Measurements from ENCODE around the gene ELOB.

Gene ELOB

GRCh38 chr16:2779978-2780898, 3.2 kb upstream of the ELOB start:
- no peak for DNase-seq

- DNase-seq: no peak
Measured at GRCh38 chr16:2779151-2779920, 2.3 kb upstream of the ELOB start.

- DNase-seq: no peak
Measured at GRCh38 chr16:2778630-2778958, 1.5 kb upstream of the ELOB start.

- no peak for DNase-seq
Measured at GRCh38 chr16:2777903-2778629, 986 bp upstream of the ELOB start.

DNA sequence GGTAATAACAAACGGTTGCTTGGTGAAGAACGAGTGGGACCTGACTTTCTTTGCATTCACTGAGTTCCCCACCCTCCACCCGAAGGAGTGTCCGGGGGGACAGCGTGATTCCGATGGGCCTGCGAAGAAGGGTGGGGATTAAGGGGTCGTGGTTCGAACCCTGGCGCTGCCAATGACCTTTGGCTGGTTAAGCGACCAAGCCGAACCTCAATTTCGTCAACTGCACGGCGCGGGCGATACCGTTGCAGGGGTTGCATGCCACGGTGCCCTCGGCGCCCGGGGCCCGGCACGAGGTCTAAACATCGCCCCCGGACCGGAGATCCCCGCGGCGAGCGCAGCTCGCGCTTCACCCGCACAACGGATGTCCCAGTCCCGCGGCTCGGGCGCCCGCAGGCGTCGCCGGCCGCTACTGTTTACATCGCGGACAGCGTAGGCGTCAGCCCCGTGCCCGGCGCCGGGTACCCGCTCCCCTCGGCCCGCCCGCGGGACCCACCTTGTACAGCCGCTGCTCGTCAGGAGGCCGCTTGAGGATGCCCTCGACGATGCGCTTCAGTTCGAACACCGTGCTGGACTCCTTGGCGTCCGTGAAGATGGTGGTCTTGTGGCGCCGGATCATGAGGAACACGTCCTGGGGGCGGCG, 460 bp downstream of the ELOB start:
- no peak for DNase-seq

DNA sequence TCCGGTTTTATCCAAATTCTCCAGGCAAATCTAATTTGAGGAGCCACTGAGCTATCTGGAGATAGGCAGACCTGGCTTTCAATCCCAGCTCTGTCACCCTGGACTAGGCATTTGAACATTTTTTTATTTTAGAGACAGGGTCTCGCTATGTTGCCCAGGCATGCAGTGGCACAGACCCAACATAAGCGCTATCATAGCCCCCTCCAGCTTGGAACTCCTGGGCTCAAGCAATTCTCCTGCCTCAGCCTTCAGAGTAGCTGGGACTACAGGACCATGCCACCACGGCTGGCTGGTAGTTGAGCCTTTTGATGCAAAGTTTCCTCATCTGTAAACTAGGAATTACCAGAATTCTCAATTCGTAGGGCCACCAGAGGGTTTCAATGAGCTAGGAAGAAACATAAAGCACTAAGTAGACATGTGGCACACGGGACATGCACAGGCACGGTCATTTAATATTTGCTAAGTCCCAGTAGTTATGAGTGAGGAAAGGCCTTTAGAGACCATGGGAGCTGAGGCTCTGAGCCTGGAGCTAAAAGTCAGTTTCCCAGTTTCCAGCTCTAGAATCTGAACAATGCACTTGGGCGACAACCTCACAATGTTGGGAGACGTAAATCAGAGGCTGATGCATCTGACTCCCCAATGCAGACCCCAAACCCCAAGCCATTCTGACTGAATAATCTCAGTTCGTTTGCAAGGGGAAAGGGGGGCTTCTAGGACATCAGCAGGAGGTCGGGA, 1.1 kb downstream of the ELOB start:
- no peak for DNase-seq

GRCh38 chr16:2775131-2775716, 1.9 kb downstream of the ELOB start:
- no peak for DNase-seq

DNA sequence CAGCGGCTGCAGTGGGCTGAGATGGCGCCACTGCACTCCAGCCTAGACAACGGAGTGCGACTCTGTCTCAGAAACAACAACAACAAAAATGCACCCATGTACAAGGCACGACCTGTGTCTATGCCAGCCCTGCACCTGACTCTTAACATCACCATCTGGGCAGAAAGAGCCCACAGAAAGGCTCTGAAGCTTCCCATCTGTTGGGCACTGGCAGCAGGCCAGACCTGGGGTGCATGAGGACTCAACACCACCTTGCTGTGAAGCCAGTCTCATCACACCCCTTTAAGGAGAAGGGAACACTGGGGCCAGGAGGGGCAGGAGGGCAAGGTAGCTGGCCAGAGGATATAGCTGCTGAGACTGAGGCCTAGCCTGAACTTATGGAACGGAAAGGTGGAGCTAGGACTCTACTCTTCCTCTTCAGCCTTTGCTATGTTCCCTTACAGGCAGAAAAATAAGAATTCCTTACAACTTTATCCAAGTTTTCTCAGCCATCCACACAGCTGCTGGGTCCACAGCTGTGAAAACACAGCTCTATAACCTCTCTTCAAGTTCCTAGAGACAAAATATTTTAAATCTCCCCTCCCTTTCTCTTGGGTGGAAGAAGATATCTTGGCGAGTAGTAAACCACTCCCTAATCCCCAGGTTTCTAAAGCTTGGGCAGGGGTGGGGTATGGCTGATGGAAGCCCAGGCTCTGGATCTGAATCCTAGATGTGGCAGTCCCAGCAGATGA, 2.8 kb downstream of the ELOB start:
- DNase-seq: no peak

DNA sequence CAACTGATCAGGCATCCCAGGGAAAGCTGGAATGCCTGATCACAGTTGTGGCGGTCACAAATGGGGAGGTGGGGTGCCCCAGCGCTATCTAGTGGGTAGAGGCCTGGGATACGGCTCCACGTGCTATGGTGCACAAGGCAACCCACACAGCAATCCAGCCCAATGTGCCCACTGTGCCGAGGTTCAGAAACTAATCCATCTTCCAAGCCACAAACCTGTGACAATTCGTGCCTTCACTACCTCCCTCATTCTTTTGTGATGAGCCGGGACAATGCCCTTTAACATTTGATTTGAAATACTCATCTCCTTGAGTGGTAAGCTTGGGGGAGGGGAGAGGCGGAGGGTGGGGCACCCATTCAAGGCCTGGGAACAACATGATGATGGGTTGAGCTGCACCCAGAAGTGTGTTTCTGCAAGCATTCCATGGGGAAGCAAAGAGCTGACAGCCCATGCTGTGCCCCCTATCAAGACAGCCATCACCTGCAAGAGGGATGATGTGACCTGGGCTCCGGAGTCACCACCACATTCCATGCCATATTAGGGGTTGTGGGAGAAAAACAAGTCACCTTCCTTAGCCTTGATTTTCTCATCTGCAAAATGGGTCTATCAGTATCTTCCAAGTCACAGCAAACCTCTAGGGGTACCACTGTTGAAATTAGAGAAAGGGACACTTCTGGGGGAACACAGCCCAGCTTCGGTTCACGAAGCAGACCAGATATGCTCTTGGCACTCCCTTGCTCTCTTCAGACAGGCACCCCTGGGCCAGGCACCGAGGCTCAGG, 3.7 kb downstream of the ELOB start:
- no peak for DNase-seq

GRCh38 chr16:2771496-2772402, 5.3 kb downstream of the ELOB start:
- no peak for DNase-seq

GRCh38 chr16:2770057-2770951, 6.8 kb downstream of the ELOB start:
- DNase-seq: no peak

DNA sequence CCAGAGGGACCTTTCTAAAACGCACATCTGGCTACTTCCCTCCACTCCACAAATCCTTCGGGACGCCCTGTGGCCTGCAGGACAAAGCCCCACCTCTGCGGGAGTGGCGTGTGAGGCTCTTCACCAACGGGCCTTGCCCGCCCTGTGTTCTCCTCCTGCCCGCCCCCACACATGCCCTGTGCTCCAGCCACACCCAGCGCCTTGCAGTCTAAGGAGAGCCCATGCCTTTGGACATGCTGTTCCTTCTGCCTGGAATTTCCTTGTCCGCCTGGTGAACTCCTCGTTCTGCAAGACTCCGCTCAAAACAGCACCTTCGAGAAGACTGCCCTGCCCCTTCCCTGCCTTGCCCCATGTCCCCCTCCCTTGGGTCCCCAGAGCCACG, 7.4 kb downstream of the ELOB start:
- DNase-seq: no peak

DNA sequence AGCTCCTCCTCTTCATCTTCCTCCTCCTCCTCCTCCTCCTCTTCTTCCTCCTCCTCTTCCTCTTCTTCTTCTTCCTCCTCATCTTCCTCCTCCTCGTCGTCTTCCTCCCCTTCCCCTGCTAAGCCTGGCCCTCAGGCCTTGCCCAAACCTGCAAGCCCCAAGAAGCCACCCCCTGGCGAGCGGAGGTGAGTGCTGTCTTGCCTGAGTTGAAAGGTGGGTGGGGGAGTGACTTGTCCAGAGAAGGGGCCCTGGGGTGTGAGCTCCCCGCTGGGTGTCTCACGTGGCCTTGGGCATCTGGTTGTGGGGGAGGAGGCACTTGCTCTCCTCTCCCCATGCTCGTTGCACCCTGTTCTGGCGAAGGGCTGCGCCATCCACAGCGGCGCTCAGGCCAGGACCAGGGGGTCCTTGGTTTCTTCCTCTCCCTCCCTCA, 8.0 kb downstream of the ELOB start:
- no peak for DNase-seq

- DNase-seq: no peak
Measured at GRCh38 chr16:2768403-2769089, 8.5 kb downstream of the ELOB start.

DNA sequence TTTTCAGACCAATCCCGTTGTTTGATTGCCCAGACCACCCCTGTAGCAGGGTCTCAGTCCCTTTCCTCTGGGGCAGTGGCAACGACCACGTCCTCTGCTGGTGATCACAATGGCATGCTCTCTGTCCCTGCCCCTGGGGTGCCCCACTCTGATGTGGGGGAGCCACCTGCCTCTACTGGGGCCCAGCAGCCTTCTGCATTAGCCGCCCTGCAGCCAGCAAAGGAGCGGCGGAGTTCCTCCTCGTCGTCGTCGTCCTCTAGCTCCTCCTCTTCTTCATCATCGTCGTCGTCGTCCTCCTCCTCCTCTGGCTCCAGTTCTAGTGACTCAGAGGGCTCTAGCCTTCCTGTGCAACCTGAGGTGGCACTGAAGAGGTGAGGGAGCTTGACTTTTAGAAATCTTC, 9.2 kb downstream of the ELOB start:
- DNase-seq: no peak

- DNase-seq: no peak
Measured at GRCh38 chr16:2767140-2767731, 9.8 kb downstream of the ELOB start.
